ENCODE data around the gene FYN.

GRCh38 chr6:111631018-111631417 is 242.2 kb downstream of the FYN start:
- TF ChIP-seq ZNF202 (tag by site-specific recombination; IDR thresholded peaks at IDR 0.05; ENCODE audit: borderline replicate concordance) (no peak), CTCF (tag by site-specific recombination; IDR thresholded peaks at IDR 0.05) (no peak), ZFP3 (tag by site-specific recombination; IDR thresholded peaks at IDR 0.05; ENCODE audit: low read depth) (no peak), SP2 (tag by site-specific recombination; IDR thresholded peaks at IDR 0.05) (no peak), GLIS1 (tag by site-specific recombination; IDR thresholded peaks at IDR 0.05) (no peak), ZNF175 (tag by site-specific recombination; IDR thresholded peaks at IDR 0.05) (no peak), ZNF248 (tag by site-specific recombination; IDR thresholded peaks at IDR 0.05) (no peak), REST (tag by site-specific recombination; IDR thresholded peaks at IDR 0.05) (no peak), YY1 (tag by site-specific recombination; IDR thresholded peaks at IDR 0.05) (no peak), ZBTB20 (tag by site-specific recombination; IDR thresholded peaks at IDR 0.05) (no peak)

Measured in HEK293 (cell line).